PC-9 (cell line): ENCODE measurements around the gene TUBB2B. TPM values are rescaled to one million over a fixed set of nuclear protein-coding genes. Genes with fewer than 3 reads are reported as not detected.
"Not testable (repeated sequence)": the region's sequence is repeated elsewhere in the genome, so short reads cannot be mapped to it uniquely, and the experiment has no call there.

Experiments
- BruUV-seq: library from RNA; stranded (reverse); fragments of 400-500 nt; replicated peaks from 2 replicates; lab custom pipeline; 2021; lab: Mats Ljungman, UMichigan
- CTCF ChIA-PET: fragments of 300-600 bp; sonication (Branson Sonifier 250); formaldehyde crosslinking; loops from one replicate; lab custom pipeline; 2022; ENCODE audit warnings: antibody characterized with exemption; lab: Charles Lee
- POLR2A ChIA-PET: fragments of 300-600 bp; sonication (Branson Sonifier 250); formaldehyde crosslinking; loops from one replicate; lab custom pipeline; 2022; ENCODE audit warnings: antibody characterized with exemption; ENCODE audit not compliant: unreplicated experiment; lab: Charles Lee
- DNase-seq, 2 experiments: peaks; one replicate each; pipeline versions ENCODE4 v3.0.0 to v3.0.0-alpha.2; 2015 to 2022; ENCODE audit warnings: mixed read lengths in 1 of 2
- H2AFZ ChIP-seq: fragments of 200-600 bp; sonication (generic); 2 replicates; pipeline ENCODE4 v1.8.1; 2017; ENCODE audit warnings: antibody characterized with exemption
- H3F3A ChIP-seq: fragments of 200-600 bp; sonication (generic); 2 replicates; pipeline ENCODE4 v1.8.1; 2017; ENCODE audit warnings: antibody characterized with exemption, mild to moderate bottlenecking, low read depth; ENCODE audit not compliant: insufficient read depth
- H3K27ac ChIP-seq: fragments of 200-600 bp; sonication (generic); 2 replicates; pipeline ENCODE4 v1.6.1; 2016; ENCODE audit warnings: mixed run types
- H3K27me3 ChIP-seq: fragments of 200-600 bp; sonication (generic); 2 replicates; pipeline ENCODE4 v1.6.1; 2016; ENCODE audit warnings: low read depth, mixed run types; ENCODE audit not compliant: insufficient read depth
- H3K36me3 ChIP-seq: fragments of 200-600 bp; sonication (generic); 2 replicates; pipeline ENCODE4 v1.6.1; 2016; ENCODE audit warnings: low read depth, mixed run types
- H3K4me1 ChIP-seq: fragments of 200-600 bp; sonication (generic); replicated peaks from 2 replicates; pipeline ENCODE4 v1.6.1; 2016; ENCODE audit warnings: mixed run types; ENCODE audit not compliant: insufficient read depth
- H3K4me2 ChIP-seq: fragments of 200-600 bp; sonication (generic); 2 replicates; pipeline ENCODE4 v1.6.1; 2017; ENCODE audit warnings: mixed run types
- H3K4me3 ChIP-seq: fragments of 200-600 bp; sonication (generic); 2 replicates; pipeline ENCODE4 v1.6.1; 2016; ENCODE audit warnings: mixed run types
- H3K79me2 ChIP-seq: fragments of 200-600 bp; sonication (generic); 2 replicates; pipeline ENCODE4 v1.6.1; 2017; ENCODE audit warnings: low read depth, mixed run types
- H3K9me2 ChIP-seq: fragments of 200-600 bp; sonication (generic); 2 replicates; pipeline ENCODE4 v1.8.1; 2017; ENCODE audit warnings: mild to moderate bottlenecking; ENCODE audit not compliant: insufficient read depth
- H3K9me3 ChIP-seq: fragments of 200-600 bp; sonication (generic); 2 replicates; pipeline ENCODE4 v1.8.1; 2016; ENCODE audit warnings: low read depth; ENCODE audit not compliant: insufficient read depth
- H4K20me1 ChIP-seq: fragments of 200-600 bp; sonication (generic); 2 replicates; pipeline ENCODE4 v1.8.1; 2017; ENCODE audit not compliant: insufficient read depth
- EZH2 ChIP-seq: fragments of 200-600 bp; sonication (generic); IDR thresholded peaks from 2 replicates; pipeline ENCODE4 v1.8.0; 2017; ENCODE audit warnings: antibody characterized with exemption, low read depth
- intact Hi-C: fragments of 100-400 bp; cut with micrococcal nuclease; formaldehyde crosslinking; loops from one replicate; pipeline ENCODE4 v1.10.0; 2022; ENCODE audit not compliant: unreplicated experiment
- total RNA-seq: library from RNA; stranded (reverse); gene quantifications from 2 replicates; pipeline ENCODE4 v1.2.3, GENCODE V29; 2021
- TF ChIP-seq, protein P1 (sequence below): fragments of 200-600 bp; sonication (generic); conservative IDR thresholded peaks from 2 replicates; pipeline ENCODE4 v1.6.1; 2017; ENCODE audit warnings: mixed run types, antibody characterized with exemption, mild to moderate bottlenecking, moderate library complexity

Gene TUBB2B
- total RNA-seq, 1 experiment from 2014 or later: 1.3 TPM

- H3K79me2 ChIP-seq: no peaks in the 10 kb centered on the region
- ChIA-PET CTCF (interaction anchor here (0.6 kb wide), 1 partner anchor 439 kb away, joined by 3 read pairs; the partner anchor contains the start of gene MYLK4), POLR2A (no interaction called here)
- H3K9me3 ChIP-seq: no peaks in the 10 kb centered on the region
- no peak overlapping the region for H3K4me2 ChIP-seq
- H3F3A ChIP-seq: peaks cover 4% of the 10 kb centered on the region; the same call in 1 of the 2 replicates
- no peak overlapping the region for H2AFZ ChIP-seq
- H3K4me3 ChIP-seq: no peak overlapping the region
- H3K27me3 ChIP-seq: no peaks in the 10 kb centered on the region
- H3K9me2 ChIP-seq: no peaks in the 10 kb centered on the region
- no TSS peak for BruUV-seq
- intact Hi-C loops: no loop called here
- no peak for TF ChIP-seq EZH2
- TF ChIP-seq, protein P1, sequence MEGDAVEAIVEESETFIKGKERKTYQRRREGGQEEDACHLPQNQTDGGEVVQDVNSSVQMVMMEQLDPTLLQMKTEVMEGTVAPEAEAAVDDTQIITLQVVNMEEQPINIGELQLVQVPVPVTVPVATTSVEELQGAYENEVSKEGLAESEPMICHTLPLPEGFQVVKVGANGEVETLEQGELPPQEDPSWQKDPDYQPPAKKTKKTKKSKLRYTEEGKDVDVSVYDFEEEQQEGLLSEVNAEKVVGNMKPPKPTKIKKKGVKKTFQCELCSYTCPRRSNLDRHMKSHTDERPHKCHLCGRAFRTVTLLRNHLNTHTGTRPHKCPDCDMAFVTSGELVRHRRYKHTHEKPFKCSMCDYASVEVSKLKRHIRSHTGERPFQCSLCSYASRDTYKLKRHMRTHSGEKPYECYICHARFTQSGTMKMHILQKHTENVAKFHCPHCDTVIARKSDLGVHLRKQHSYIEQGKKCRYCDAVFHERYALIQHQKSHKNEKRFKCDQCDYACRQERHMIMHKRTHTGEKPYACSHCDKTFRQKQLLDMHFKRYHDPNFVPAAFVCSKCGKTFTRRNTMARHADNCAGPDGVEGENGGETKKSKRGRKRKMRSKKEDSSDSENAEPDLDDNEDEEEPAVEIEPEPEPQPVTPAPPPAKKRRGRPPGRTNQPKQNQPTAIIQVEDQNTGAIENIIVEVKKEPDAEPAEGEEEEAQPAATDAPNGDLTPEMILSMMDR: no peak
- no peak for DNase-seq
- H4K20me1 ChIP-seq: no peaks in the 10 kb centered on the region
- no peaks in the 10 kb centered on the region for H3K36me3 ChIP-seq
- H3K4me1 ChIP-seq: peaks cover 8% of the 10 kb centered on the region; the same call in 1 of the 2 replicates
- no peak overlapping the region for H3K27ac ChIP-seq
Observed at GRCh38 chr6:3190056-3190455, 37.4 kb downstream of the TUBB2B start.

GRCh38 chr6:3189192-3189591, 38.3 kb downstream of the TUBB2B start:
- H3K9me3 ChIP-seq, H3K79me2 ChIP-seq, H4K20me1 ChIP-seq, H3F3A ChIP-seq, H3K27me3 ChIP-seq, intact Hi-C loops, H3K36me3 ChIP-seq, H2AFZ ChIP-seq, POLR2A ChIA-PET, H3K9me2 ChIP-seq, CTCF ChIA-PET, H3K27ac ChIP-seq, H3K4me3 ChIP-seq, BruUV-seq, H3K4me2 ChIP-seq, H3K4me1 ChIP-seq: not testable (repeated sequence)
- DNase-seq: peak in 1 of 2 experiments; percentile 66

DNA sequence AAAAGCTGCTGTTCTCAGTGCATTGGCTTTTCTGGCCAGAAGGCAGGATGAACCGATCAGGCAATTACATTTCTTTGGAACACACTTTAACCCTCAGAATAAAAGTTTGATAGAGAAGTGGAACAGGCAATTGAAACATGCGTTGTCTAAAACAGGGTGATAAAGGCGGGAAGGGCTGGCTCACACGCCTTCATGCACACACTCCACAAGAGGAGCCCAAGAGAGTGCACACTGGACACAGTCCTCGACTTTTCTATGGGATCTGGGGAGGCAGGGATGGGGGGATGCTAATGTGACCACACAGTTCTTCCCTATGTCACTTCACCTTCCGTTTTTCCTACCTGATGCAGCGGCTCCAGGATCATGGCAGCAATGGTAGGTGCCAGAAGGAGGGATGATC, 39.2 kb downstream of the TUBB2B start:
- Histone ChIP-seq H2AFZ (no peak overlapping the region), H3K27ac (no peak overlapping the region), H3K4me2 (no peak overlapping the region), H3K4me1 (peaks cover 8% of the 10 kb centered on the region; the same call in 1 of the 2 replicates), H3K4me3 (no peak overlapping the region), H4K20me1 (no peaks in the 10 kb centered on the region), H3F3A (peaks cover 4% of the 10 kb centered on the region; the same call in 1 of the 2 replicates), H3K27me3 (no peaks in the 10 kb centered on the region), H3K9me3 (no peaks in the 10 kb centered on the region), H3K79me2 (no peaks in the 10 kb centered on the region), H3K36me3 (no peaks in the 10 kb centered on the region), H3K9me2 (no peaks in the 10 kb centered on the region)
- no peak for DNase-seq
- ChIA-PET POLR2A (no interaction called here), CTCF (interaction anchor here (0.6 kb wide), 1 partner anchor 15 kb away, joined by 4 read pairs; no protein-coding TSS in a partner anchor)
- TF ChIP-seq EZH2: no peak
- TF ChIP-seq, protein P1: no peak
- BruUV-seq: no TSS peak
- intact Hi-C loops: no loop called here

DNA sequence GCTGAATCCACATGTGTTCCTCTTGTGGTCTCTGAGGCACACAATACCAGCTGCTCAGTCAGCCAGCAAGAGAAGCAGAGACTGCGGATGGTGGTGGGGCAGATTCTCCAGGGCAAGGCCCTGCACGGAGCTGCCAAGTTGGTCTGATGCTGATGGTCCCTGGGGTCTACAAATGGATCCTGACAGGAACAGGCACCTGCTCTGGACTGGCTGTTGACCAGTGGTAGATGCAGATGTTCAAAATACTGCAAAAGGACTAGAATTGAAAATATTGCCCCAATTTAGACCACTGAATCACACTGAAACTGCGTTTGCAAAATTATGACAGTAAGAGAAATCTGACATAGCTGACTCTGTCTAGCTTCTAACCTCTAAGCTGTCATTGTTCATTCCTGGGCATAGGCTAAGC, 40.5 kb downstream of the TUBB2B start:
- ChIA-PET POLR2A (no interaction called here), CTCF (no interaction called here)
- H3F3A ChIP-seq: peaks cover 4% of the 10 kb centered on the region; the same call in 1 of the 2 replicates
- peaks cover 8% of the 10 kb centered on the region; the same call in 1 of the 2 replicates for H3K4me1 ChIP-seq
- DNase-seq: no peak
- H3K9me3 ChIP-seq: no peaks in the 10 kb centered on the region
- no TSS peak for BruUV-seq
- intact Hi-C loops: no loop called here
- H3K79me2 ChIP-seq: no peaks in the 10 kb centered on the region
- no peaks in the 10 kb centered on the region for H3K27me3 ChIP-seq
- H3K27ac ChIP-seq: no peak overlapping the region
- no peaks in the 10 kb centered on the region for H4K20me1 ChIP-seq
- H3K36me3 ChIP-seq: no peaks in the 10 kb centered on the region
- no peak overlapping the region for H3K4me3 ChIP-seq
- H2AFZ ChIP-seq: no peak overlapping the region
- no peak overlapping the region for H3K4me2 ChIP-seq
- TF ChIP-seq, protein P1: no peak
- TF ChIP-seq EZH2: no peak
- H3K9me2 ChIP-seq: no peaks in the 10 kb centered on the region
